HCT116 (cell line): ENCODE measurements around the gene BCL11B. TPM values are rescaled to one million over a fixed set of nuclear protein-coding genes. Genes with fewer than 3 reads are reported as not detected.

ENCODE experiments used
- ATAC-seq: fragments of 200-7000 bp; cut with Tn5 transposase; 2 replicates; pipeline ENCODE4 v1.9.1; 2020; ENCODE audit warnings: mild to moderate bottlenecking, moderate library complexity
- BruUV-seq: library from RNA; stranded (reverse); fragments of 400-500 nt; replicated peaks from 2 replicates; lab custom pipeline; 2021; lab: Mats Ljungman, UMichigan
- CTCF ChIA-PET: fragments of 300-600 bp; sonication (Branson Sonifier 250); formaldehyde crosslinking; loops from one replicate; lab custom pipeline; 2021; ENCODE audit warnings: antibody characterized with exemption; lab: Charles Lee
- POLR2A ChIA-PET: fragments of 300-600, 350-600 bp; sonication (Branson Sonifier 250); formaldehyde crosslinking; loops from one replicate; lab custom pipeline; 2021; ENCODE audit warnings: antibody characterized with exemption; lab: Charles Lee
- RAD21 ChIA-PET, 2 experiments: fragments of 300-600 bp; sonication (Branson Sonifier 250); formaldehyde crosslinking; loops; one replicate each; lab custom pipeline; 2023; ENCODE audit warnings: low total read pairs in 2 of 2; ENCODE audit not compliant: uncharacterized antibody in 2 of 2, unreplicated experiment in 2 of 2, low non-redundant PET in 1 of 2; lab: Charles Lee
- DNase-seq: peaks from one replicate; pipeline ENCODE4 v3.0.0-alpha.2; 2010; ENCODE audit warnings: low read depth, low spot score
- H2AFZ ChIP-seq: fragments of 200-600 bp; shearing (Covaris generic), sonication (generic); 2 replicates; pipeline ENCODE4 v1.6.1; 2017; ENCODE audit warnings: low read depth, mixed run types, mixed read lengths, antibody characterized with exemption, low read length; ENCODE audit not compliant: poor library complexity, severe bottlenecking
- H3K27ac ChIP-seq: 2 replicates; pipeline ENCODE4 v1.5.1; 2012; ENCODE audit warnings: low read depth, low read length
- H3K27me3 ChIP-seq: fragments of 200-600 bp; sonication (generic); 2 replicates; pipeline ENCODE4 v1.6.1; 2016; ENCODE audit warnings: mixed run types, low read length, mixed read lengths; ENCODE audit not compliant: insufficient read depth
- H3K36me3 ChIP-seq, 2 experiments: fragments of 200-500 bp in 1 of 2; fragments of 200-600 bp in 1 of 2; sonication (Bioruptor generic) in 1 of 2; sonication (generic) in 1 of 2; 2 replicates each; pipeline versions ENCODE4 v1.5.1 to v1.6.1; 2014 to 2016; ENCODE audit warnings: low read length in 2 of 2, inconsistent platforms in 1 of 2, mixed read lengths in 1 of 2, mixed run types in 1 of 2; ENCODE audit not compliant: insufficient read depth in 2 of 2, control insufficient read depth in 1 of 2
- H3K4me1 ChIP-seq, 2 experiments: fragments of 200-600 bp in 1 of 2; sonication (generic) in 1 of 2; 2 replicates each; pipeline versions ENCODE4 v1.5.1 to v1.6.1; 2012 to 2017; ENCODE audit warnings: low read length in 2 of 2, inconsistent platforms in 1 of 2, mild to moderate bottlenecking in 1 of 2, mixed read lengths in 1 of 2, mixed run types in 1 of 2, moderate library complexity in 1 of 2; ENCODE audit not compliant: insufficient read depth in 2 of 2, control insufficient read depth in 1 of 2
- H3K4me2 ChIP-seq: fragments of 200-600 bp; sonication (generic); 2 replicates; pipeline ENCODE4 v1.6.1; 2017; ENCODE audit warnings: mixed run types, low read length, mixed read lengths
- H3K4me3 ChIP-seq, 2 experiments: fragments of 200-600 bp in 1 of 2; sonication (generic) in 1 of 2; replicated peaks in 1 of 2; 2 replicates each; pipeline ENCODE4 v1.5.1; 2011 to 2016; ENCODE audit warnings: low read length in 2 of 2, control low read depth in 1 of 2, low read depth in 1 of 2, mild to moderate bottlenecking in 1 of 2, mixed read lengths in 1 of 2, mixed run types in 1 of 2
- H3K79me2 ChIP-seq: fragments of 200-600 bp; sonication (generic); 2 replicates; pipeline ENCODE4 v1.6.1; 2017; ENCODE audit warnings: mild to moderate bottlenecking, mixed run types, low read length, moderate library complexity, mixed read lengths; ENCODE audit not compliant: insufficient read depth
- H3K9ac ChIP-seq: fragments of 200-600 bp; sonication (generic); 2 replicates; pipeline ENCODE4 v1.6.1; 2016; ENCODE audit warnings: low read length, mixed read lengths
- H3K9me2 ChIP-seq: fragments of 200-600 bp; sonication (generic), shearing (Covaris generic); 2 replicates; pipeline ENCODE4 v1.6.1; 2017; ENCODE audit warnings: mixed run types, mild to moderate bottlenecking, moderate library complexity; ENCODE audit not compliant: insufficient read depth
- H3K9me3 ChIP-seq, 2 experiments: fragments of 200-500 bp in 1 of 2; fragments of 200-600 bp in 1 of 2; sonication (Bioruptor generic) in 1 of 2; sonication (generic) in 1 of 2; 2 replicates each; pipeline ENCODE4 v1.6.1; 2014 to 2017; ENCODE audit warnings: low read length in 2 of 2, mixed read lengths in 2 of 2, inconsistent platforms in 1 of 2, low read depth in 1 of 2, mild to moderate bottlenecking in 1 of 2, mixed run types in 1 of 2, moderate library complexity in 1 of 2; ENCODE audit not compliant: control insufficient read depth in 1 of 2, insufficient read depth in 1 of 2
- H4K20me1 ChIP-seq: fragments of 200-600 bp; sonication (generic), shearing (Covaris generic); 2 replicates; pipeline ENCODE4 v1.6.1; 2017; ENCODE audit warnings: mixed run types, mild to moderate bottlenecking, moderate library complexity; ENCODE audit not compliant: insufficient read depth
- CBX3 ChIP-seq: IDR thresholded peaks from 2 replicates; pipeline ENCODE4 v1.6.1; 2012; ENCODE audit warnings: low read depth
- CEBPB ChIP-seq: IDR thresholded peaks from 2 replicates; pipeline ENCODE4 v1.6.1; 2012; ENCODE audit warnings: low read depth
- CTCF ChIP-seq, 3 experiments: fragments of 200-600 bp in 1 of 3; sonication (generic) in 1 of 3; IDR thresholded peaks in 2 of 3; conservative IDR thresholded peaks in 1 of 3; 2 replicates each; pipeline ENCODE4 v1.5.1; 2012 to 2017; ENCODE audit warnings: low read depth in 2 of 3, low read length in 2 of 3, antibody characterized with exemption in 1 of 3, borderline replicate concordance in 1 of 3, control low read depth in 1 of 3, mild to moderate bottlenecking in 1 of 3, mixed read lengths in 1 of 3, mixed run types in 1 of 3, moderate library complexity in 1 of 3; ENCODE audit not compliant: insufficient read depth in 1 of 3
- EGR1 ChIP-seq: IDR thresholded peaks from 2 replicates; pipeline ENCODE4 v1.6.1; 2012; ENCODE audit warnings: low read depth
- ELF1 ChIP-seq: IDR thresholded peaks from 2 replicates; pipeline ENCODE4 v1.6.1; 2012; ENCODE audit warnings: low read depth, borderline replicate concordance
- EZH2 ChIP-seq: fragments of 200-600 bp; sonication (generic); IDR thresholded peaks from 2 replicates; pipeline ENCODE4 v1.6.1; 2017; ENCODE audit warnings: antibody characterized with exemption, mixed run types
- EZH2phosphoT487 ChIP-seq: fragments of 200-600 bp; IDR thresholded peaks from 2 replicates; pipeline ENCODE4 v1.6.1; 2018; ENCODE audit warnings: antibody characterized with exemption, borderline replicate concordance
- FOSL1 ChIP-seq: IDR thresholded peaks from 2 replicates; pipeline ENCODE4 v1.6.1; 2012; ENCODE audit warnings: low read depth
- POLR2A ChIP-seq: IDR thresholded peaks from 2 replicates; pipeline ENCODE4 v1.7.0; 2011; ENCODE audit warnings: borderline replicate concordance; ENCODE audit not compliant: insufficient read depth, insufficient read length; ENCODE audit errors: extremely low read depth
- POLR2AphosphoS5 ChIP-seq: IDR thresholded peaks from 2 replicates; pipeline ENCODE4 v1.6.1; 2011; ENCODE audit warnings: mild to moderate bottlenecking, low read depth, low read length, moderate library complexity
- RAD21 ChIP-seq: IDR thresholded peaks from 2 replicates; pipeline ENCODE4 v1.6.1; 2012; ENCODE audit warnings: low read depth, mild to moderate bottlenecking
- REST ChIP-seq: IDR thresholded peaks from 2 replicates; pipeline ENCODE4 v1.6.1; 2012; ENCODE audit warnings: low read depth
- SIN3A ChIP-seq: IDR thresholded peaks from 2 replicates; pipeline ENCODE4 v1.6.1; 2012; ENCODE audit warnings: low read depth
- SP1 ChIP-seq: IDR thresholded peaks from 2 replicates; pipeline ENCODE4 v1.6.1; 2012; ENCODE audit warnings: low read depth
- SRF ChIP-seq: IDR thresholded peaks from 2 replicates; pipeline ENCODE4 v1.6.1; 2012; ENCODE audit warnings: low read depth
- ZFX ChIP-seq: fragments of 450-650 bp; IDR thresholded peaks from 2 replicates; pipeline ENCODE4 v1.6.1; 2017
- ZNF274 ChIP-seq: fragments of 200-500 bp; sonication (Bioruptor generic); IDR thresholded peaks from 2 replicates; pipeline ENCODE4 v1.6.1; 2014; ENCODE audit warnings: mild to moderate bottlenecking, low read depth, low read length, inconsistent platforms
- intact Hi-C: fragments of 100-400 bp; cut with micrococcal nuclease; formaldehyde crosslinking; loops from 2 replicates; pipeline ENCODE4 v1.10.0; 2022
- total RNA-seq: library from RNA; stranded (reverse); gene quantifications from one replicate; pipeline ENCODE4 v1.2.1, GENCODE V29; 2021; ENCODE audit not compliant: unreplicated experiment
- TF ChIP-seq, protein P1 (sequence below): IDR thresholded peaks from 2 replicates; pipeline ENCODE4 v1.6.1; 2012
- TF ChIP-seq, protein P2 (sequence below): IDR thresholded peaks from 2 replicates; pipeline ENCODE4 v1.6.1; 2011; ENCODE audit warnings: mild to moderate bottlenecking, low read length, moderate library complexity; ENCODE audit not compliant: insufficient replicate concordance; ENCODE audit errors: extremely low read depth
- TF ChIP-seq, protein P3 (sequence below): IDR thresholded peaks from 2 replicates; pipeline ENCODE4 v1.6.1; 2012

BCL11B gene
- total RNA-seq, 1 experiment from 2014 or later: 1.1 TPM

GRCh38 chr14:99246536-99247097 is 25.4 kb downstream of the BCL11B start:
- no peaks in the 10 kb centered on the region for H3K79me2 ChIP-seq
- no peak overlapping the region for H2AFZ ChIP-seq
- POLR2A ChIA-PET: no interaction called here
- no peak overlapping the region for H3K9ac ChIP-seq
- H3K4me1 ChIP-seq: peaks cover 14 to 18% of the 10 kb centered on the region in 2 experiments
- H4K20me1 ChIP-seq: no peaks in the 10 kb centered on the region
- H3K9me2 ChIP-seq: no peaks in the 10 kb centered on the region
- DNase-seq: no peak
- RAD21 ChIA-PET: no interaction called here
- BruUV-seq: no TSS peak
- no peak overlapping the region for H3K4me2 ChIP-seq
- H3K4me3 ChIP-seq: no peak overlapping the region
- no peaks in the 10 kb centered on the region; the same call in none of the 2 replicates for H3K27me3 ChIP-seq
- no peak for TF ChIP-seq SIN3A
- no peak for TF ChIP-seq ZFX
- no peak for TF ChIP-seq EZH2phosphoT487
- no peak for TF ChIP-seq CBX3
- TF ChIP-seq, protein P1, sequence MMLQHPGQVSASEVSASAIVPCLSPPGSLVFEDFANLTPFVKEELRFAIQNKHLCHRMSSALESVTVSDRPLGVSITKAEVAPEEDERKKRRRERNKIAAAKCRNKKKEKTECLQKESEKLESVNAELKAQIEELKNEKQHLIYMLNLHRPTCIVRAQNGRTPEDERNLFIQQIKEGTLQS: no peak
- TF ChIP-seq POLR2A: no peak
- TF ChIP-seq CEBPB: no peak
- TF ChIP-seq ELF1: no peak
- TF ChIP-seq POLR2AphosphoS5: no peak
- TF ChIP-seq, protein P2, sequence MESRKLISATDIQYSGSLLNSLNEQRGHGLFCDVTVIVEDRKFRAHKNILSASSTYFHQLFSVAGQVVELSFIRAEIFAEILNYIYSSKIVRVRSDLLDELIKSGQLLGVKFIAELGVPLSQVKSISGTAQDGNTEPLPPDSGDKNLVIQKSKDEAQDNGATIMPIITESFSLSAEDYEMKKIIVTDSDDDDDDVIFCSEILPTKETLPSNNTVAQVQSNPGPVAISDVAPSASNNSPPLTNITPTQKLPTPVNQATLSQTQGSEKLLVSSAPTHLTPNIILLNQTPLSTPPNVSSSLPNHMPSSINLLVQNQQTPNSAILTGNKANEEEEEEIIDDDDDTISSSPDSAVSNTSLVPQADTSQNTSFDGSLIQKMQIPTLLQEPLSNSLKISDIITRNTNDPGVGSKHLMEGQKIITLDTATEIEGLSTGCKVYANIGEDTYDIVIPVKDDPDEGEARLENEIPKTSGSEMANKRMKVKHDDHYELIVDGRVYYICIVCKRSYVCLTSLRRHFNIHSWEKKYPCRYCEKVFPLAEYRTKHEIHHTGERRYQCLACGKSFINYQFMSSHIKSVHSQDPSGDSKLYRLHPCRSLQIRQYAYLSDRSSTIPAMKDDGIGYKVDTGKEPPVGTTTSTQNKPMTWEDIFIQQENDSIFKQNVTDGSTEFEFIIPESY: no peak
- no peak for TF ChIP-seq SP1
- no peak for TF ChIP-seq REST
- TF ChIP-seq CTCF (IDR thresholded peaks at IDR 0.05 in 2 of 3, conservative IDR thresholded peaks at IDR 0.05 in 1 of 3; ENCODE audit: borderline replicate concordance in 1 of 3, insufficient read depth in 1 of 3, low read depth in 2 of 3, low read length in 2 of 3): no peak
- TF ChIP-seq ZNF274: no peak
- TF ChIP-seq, protein P3, sequence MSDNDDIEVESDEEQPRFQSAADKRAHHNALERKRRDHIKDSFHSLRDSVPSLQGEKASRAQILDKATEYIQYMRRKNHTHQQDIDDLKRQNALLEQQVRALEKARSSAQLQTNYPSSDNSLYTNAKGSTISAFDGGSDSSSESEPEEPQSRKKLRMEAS: no peak
- TF ChIP-seq FOSL1: no peak
- TF ChIP-seq EGR1: no peak
- TF ChIP-seq EZH2: no peak
- no peak for TF ChIP-seq SRF
- no peak for TF ChIP-seq RAD21
- TF ChIP-seq, all 23 proteins: peak for 0
- ATAC-seq: no peak
- no peaks in the 10 kb centered on the region for H3K36me3 ChIP-seq
- H3K27ac ChIP-seq: no peak overlapping the region
- CTCF ChIA-PET: no interaction called here
- no peaks in the 10 kb centered on the region for H3K9me3 ChIP-seq
- intact Hi-C loops: no loop called here
